HG03064 (cell line): ENCODE results near the gene ATP11A.

Experiments
- ATAC-seq: cut with Tn5 transposase; IDR thresholded peaks from one replicate; pipeline ENCODE4 v1.9.1; 2021; ENCODE audit warnings: low read depth; ENCODE audit not compliant: unreplicated experiment

ATP11A gene

GRCh38 chr13:112689303-112690245 lies at the start of gene ATP11A:
Gene ATP11A, plus strand, starts transcription at chr13:112690038. Its CDS starts 379 bp downstream, at chr13:112690417.
- peak; percentile 69 for ATAC-seq

GRCh38 chr13:112641456-112642089 lies 48.3 kb upstream of the ATP11A start:
- no peak for ATAC-seq

- ATAC-seq, result no peak
Observed at GRCh38 chr13:112642090-112642460, 47.8 kb upstream of the ATP11A start.

- no peak for ATAC-seq
Observed at GRCh38 chr13:112643759-112644459, 45.9 kb upstream of the ATP11A start.

DNA sequence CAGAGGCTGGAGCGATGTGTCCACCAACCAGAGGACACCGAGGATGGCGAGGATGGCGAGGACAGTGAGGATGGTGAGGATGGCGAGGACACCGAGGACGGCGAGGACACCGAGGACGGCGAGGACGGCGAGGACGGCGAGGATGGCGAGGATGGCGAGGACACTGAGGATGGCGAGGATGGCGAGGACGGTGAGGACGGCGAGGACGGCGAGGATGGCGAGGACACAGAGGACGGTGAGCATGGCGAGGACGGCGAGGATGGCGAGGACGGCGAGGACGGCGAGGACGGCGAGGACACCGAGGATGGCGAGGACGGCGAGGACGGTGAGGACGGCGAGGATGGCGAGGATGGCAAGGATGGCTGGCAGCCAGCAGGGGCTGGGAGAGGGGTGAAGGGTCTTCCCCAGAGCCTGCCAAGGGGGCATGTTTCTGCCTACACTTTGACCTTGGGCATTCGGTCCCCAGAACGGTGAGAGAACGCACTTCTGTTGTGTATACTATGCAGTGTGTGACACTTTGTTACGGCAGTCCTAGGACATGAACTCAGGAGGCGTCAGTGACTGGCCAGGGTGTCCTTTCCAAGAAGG lies 44.4 kb upstream of the ATP11A start:
- no peak for ATAC-seq

DNA sequence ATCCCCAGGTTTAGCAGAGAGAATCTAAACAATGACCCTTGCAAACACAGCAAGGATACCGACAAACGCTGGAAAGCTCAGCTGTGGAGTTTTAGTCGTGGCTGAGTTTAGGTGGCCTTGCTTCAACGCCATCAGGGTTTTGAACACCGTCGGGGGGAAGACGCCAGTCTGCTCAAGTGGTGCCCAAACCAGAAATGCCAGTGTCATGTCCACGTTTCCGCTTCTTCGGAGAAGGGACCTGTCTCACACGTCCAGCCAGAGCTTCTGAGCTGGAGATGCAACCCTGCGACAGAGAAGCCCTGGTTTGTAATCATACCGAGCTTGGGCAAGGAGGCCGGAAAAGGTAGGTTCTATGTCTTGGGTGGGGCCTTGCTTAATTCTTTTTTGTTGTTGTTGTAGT lies 42.6 kb upstream of the ATP11A start:
- ATAC-seq, result no peak

GRCh38 chr13:112648101-112648500 lies 41.7 kb upstream of the ATP11A start:
- ATAC-seq, result no peak

GRCh38 chr13:112648966-112649690 lies 40.7 kb upstream of the ATP11A start:
- no peak for ATAC-seq

- no peak for ATAC-seq
Observed at GRCh38 chr13:112651311-112651710, 38.5 kb upstream of the ATP11A start.

- ATAC-seq, result no peak
Observed at GRCh38 chr13:112651750-112652511, 37.9 kb upstream of the ATP11A start.

DNA sequence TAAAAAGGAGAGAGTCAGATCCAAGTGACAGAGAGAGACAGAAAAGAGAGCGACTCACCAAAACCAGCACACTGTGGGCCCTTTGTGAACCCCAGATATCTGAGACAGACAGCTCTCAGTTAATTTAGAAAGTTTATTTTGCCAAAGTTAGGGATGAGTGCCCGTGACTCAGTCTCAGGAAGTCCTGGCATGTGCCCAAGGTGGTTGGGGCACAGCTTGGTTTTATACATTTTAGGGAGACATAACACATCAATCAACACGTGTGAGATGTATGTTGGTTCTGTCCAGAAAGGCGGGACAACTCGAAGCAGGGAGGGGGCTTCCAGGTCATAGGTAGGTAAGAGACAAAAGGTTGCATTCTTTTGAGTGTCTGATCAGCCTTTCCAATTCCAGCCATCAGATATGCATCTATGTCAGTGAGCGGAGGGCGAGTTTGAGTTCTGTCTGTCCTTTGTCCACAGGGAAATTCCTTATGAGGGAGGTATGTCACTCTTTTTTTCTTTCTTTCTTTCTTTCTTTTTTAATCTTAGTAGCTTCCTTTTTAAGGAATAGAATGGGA lies 37.2 kb upstream of the ATP11A start:
- ATAC-seq, result no peak

DNA sequence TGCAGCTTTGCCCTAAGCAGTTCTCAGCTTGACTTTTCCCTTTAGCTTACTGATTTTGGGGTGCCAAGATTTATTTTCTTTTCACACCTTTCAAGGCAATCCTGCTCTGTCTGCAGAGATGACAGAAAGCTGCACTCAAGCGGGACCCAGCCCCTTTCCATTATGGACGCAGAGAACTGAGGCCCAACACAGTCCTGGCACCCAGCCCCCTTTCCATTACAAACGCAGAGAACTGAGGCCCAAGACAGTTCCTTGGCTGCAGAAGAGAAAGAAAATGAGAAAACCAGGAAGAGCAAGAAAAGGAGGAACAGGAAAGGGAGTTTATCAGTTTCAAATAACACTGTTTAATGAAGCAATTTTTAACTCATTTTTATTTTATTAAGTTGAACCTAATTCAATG lies 36.8 kb upstream of the ATP11A start:
- ATAC-seq, result no peak

DNA sequence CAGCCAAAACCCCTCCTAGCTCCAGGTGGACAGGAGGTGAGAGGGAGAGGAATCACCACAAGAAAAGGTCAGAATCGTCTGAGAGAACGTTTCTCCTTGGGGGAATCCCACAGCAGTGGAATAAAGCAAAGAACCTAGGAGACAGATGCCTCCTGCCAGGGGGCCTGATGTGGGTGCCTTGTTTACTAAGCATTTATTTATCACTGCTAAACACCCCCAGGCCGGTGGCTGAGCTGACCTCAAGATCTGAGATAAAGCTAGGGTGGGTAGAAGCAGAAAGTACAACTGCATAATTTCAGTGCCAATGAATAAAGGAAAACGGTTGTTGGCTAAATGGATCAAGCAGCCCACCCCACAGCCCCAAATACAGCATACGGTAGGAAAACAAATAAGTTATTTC lies 33.9 kb upstream of the ATP11A start:
- ATAC-seq, result no peak

DNA sequence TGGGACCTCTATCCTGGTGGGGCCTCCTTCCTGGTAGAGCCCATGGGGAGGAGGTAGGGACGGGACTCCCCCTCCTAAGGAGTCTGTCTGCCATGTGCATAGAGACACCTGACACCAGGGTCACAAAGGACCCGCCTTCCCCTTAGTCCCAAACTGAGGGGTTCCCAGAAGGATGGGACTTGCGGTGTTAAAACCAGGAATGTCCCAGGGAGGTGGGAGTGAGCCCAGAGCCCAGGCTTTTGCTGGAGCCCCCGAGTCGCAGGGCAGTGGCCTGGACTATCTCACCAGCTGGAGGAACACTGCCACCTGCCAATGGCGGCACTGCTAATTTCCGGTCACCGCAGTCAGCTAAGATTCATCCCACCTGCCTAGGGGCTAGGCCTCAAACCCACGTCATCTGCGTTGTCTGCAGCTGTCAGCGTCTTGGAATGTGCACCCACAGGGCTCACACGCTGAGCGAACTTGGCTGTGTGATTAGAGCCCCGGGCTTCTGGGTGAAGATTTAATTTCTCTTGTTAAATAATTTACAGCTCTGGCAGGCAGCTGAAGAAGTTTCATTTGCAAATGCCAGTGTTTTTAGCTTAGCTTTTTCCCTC lies 31.9 kb upstream of the ATP11A start:
- no peak for ATAC-seq

GRCh38 chr13:112658808-112659207 lies 31.0 kb upstream of the ATP11A start:
- ATAC-seq, result no peak

DNA sequence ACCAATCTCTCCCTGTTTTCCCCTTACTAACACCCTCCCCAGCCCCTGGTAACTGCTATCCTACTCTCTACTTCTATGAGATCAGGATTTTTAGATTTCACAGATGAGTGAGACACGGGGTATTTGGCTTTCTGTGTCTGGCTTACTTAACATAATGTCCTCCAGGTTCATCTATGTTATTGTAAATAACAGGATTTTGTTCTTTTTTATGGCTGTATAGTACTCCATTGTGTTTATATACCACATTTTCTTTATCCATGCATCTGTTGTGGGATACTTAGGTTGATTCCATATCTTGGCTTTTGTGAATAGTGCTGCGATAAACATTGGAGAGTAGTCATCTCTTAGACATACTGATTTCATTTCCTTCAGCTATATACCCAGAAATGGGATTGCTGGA lies 28.5 kb upstream of the ATP11A start:
- ATAC-seq, result no peak

DNA sequence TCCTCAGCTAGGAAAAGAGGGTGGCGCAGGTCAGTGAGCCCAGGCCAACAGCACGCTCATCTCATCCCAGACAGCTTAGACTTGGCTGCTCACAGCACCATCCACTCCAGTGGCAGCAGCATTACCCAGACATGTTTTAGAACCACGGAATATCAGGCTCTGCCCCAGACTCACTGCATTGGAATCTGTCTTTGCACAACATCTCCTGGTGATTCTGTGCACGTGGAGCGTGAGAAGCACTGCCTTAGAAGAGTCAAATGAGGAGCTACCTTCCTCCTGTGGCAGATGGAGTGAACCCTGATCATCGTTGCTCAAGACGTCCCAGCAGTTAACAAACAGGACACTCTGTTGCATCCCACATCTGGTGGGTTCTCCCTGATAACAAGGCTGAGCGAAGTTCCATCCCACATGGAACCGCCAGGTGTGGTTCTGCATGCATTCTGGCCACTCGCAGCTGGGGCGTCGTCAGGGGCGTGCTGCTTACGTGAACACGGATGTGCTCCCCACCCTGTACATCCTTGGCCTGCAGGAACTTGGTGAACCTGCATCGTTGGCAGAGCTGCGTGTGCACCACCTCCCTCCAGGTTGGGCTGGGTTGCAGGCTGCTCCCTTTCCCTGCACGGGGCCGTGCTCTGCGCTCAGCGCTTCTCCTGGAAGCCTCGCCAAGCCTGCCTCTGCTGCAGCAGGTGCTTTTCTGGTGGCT lies 25.2 kb upstream of the ATP11A start:
- no peak for ATAC-seq

GRCh38 chr13:112668924-112669323 lies 20.9 kb upstream of the ATP11A start:
- ATAC-seq, result no peak
